HCT116 (cell line): ENCODE measurements around the gene WNT11.

Source experiments
- CBX3 ChIP-seq: IDR thresholded peaks from 2 replicates; pipeline ENCODE4 v1.6.1; 2012; ENCODE audit warnings: low read depth
- EZH2 ChIP-seq: fragments of 200-600 bp; sonication (generic); IDR thresholded peaks from 2 replicates; pipeline ENCODE4 v1.6.1; 2017; ENCODE audit warnings: antibody characterized with exemption, mixed run types
- POLR2A ChIP-seq: IDR thresholded peaks from 2 replicates; pipeline ENCODE4 v1.7.0; 2011; ENCODE audit warnings: borderline replicate concordance; ENCODE audit not compliant: insufficient read depth, insufficient read length; ENCODE audit errors: extremely low read depth
- POLR2AphosphoS5 ChIP-seq: IDR thresholded peaks from 2 replicates; pipeline ENCODE4 v1.6.1; 2011; ENCODE audit warnings: mild to moderate bottlenecking, low read depth, low read length, moderate library complexity
- SP1 ChIP-seq: IDR thresholded peaks from 2 replicates; pipeline ENCODE4 v1.6.1; 2012; ENCODE audit warnings: low read depth
- SRF ChIP-seq: IDR thresholded peaks from 2 replicates; pipeline ENCODE4 v1.6.1; 2012; ENCODE audit warnings: low read depth
- YY1 ChIP-seq: IDR thresholded peaks from 2 replicates; pipeline ENCODE4 v1.6.1; 2011; ENCODE audit warnings: low read length, low read depth, moderate library complexity, mild to moderate bottlenecking; ENCODE audit not compliant: insufficient replicate concordance; ENCODE audit errors: extremely low read depth
- TF ChIP-seq, protein P1 (sequence below), 3 experiments: fragments of 200-600 bp in 1 of 3; sonication (generic) in 1 of 3; IDR thresholded peaks in 2 of 3; conservative IDR thresholded peaks in 1 of 3; 2 replicates each; pipeline ENCODE4 v1.5.1; 2012 to 2017; ENCODE audit warnings: low read depth in 2 of 3, low read length in 2 of 3, antibody characterized with exemption in 1 of 3, borderline replicate concordance in 1 of 3, control low read depth in 1 of 3, mild to moderate bottlenecking in 1 of 3, mixed read lengths in 1 of 3, mixed run types in 1 of 3, moderate library complexity in 1 of 3; ENCODE audit not compliant: insufficient read depth in 1 of 3
- TF ChIP-seq, protein P2 (sequence below): IDR thresholded peaks from 2 replicates; pipeline ENCODE4 v1.6.1; 2012

DNA sequence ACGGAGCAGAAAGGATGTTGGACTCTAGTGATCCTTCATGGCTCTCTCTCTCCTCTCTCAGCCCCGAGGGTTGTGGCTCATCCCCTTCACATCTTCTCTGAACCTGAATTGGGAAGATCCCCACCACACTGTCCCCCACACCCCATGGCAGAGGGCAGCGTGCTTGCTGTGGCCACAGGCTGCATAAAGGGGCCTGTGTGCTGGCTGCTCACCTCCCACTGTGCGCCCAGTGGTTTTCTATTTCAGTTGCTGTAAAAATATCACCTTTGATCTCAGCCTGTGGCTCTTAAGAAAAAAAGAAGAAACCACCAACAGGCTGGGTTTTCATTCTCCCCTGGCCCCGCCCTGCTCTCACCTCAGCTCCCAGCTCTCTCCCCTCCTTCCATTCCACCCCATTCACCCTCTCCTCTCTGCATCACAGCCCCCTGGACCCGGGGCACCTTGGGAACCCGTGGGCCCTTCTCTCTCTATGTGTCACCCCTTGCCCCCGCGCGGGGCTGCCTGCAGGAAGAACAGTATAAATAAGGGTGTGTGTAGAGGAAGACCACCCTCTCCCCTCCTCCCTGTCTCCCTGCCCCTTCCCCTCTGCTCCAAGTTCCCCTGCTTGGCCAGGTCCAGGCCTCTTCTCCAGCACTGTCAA lies 25.8 kb upstream of the WNT11 start:
- TF ChIP-seq CBX3 (no peak), EZH2 (no peak), POLR2A (no peak), YY1 (no peak), POLR2AphosphoS5 (no peak), SP1 (no peak), SRF (no peak)
- TF ChIP-seq, protein P1, sequence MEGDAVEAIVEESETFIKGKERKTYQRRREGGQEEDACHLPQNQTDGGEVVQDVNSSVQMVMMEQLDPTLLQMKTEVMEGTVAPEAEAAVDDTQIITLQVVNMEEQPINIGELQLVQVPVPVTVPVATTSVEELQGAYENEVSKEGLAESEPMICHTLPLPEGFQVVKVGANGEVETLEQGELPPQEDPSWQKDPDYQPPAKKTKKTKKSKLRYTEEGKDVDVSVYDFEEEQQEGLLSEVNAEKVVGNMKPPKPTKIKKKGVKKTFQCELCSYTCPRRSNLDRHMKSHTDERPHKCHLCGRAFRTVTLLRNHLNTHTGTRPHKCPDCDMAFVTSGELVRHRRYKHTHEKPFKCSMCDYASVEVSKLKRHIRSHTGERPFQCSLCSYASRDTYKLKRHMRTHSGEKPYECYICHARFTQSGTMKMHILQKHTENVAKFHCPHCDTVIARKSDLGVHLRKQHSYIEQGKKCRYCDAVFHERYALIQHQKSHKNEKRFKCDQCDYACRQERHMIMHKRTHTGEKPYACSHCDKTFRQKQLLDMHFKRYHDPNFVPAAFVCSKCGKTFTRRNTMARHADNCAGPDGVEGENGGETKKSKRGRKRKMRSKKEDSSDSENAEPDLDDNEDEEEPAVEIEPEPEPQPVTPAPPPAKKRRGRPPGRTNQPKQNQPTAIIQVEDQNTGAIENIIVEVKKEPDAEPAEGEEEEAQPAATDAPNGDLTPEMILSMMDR (IDR thresholded peaks at IDR 0.05 in 2 of 3, conservative IDR thresholded peaks at IDR 0.05 in 1 of 3; ENCODE audit: borderline replicate concordance in 1 of 3, insufficient read depth in 1 of 3, low read depth in 2 of 3, low read length in 2 of 3) = no peak
- TF ChIP-seq, protein P2, sequence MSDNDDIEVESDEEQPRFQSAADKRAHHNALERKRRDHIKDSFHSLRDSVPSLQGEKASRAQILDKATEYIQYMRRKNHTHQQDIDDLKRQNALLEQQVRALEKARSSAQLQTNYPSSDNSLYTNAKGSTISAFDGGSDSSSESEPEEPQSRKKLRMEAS = no peak
